Colonic mucosa (tissue), 4 donors: ENCODE results near the gene QRICH2. TPM values are rescaled to one million over a fixed set of nuclear protein-coding genes. Genes with fewer than 3 reads are reported as not detected.
"Not testable (repeated sequence)": the region's sequence is repeated elsewhere in the genome, so short reads cannot be mapped to it uniquely, and the experiment has no call there.

Experiments used
- DNase-seq: peaks from one replicate; pipeline ENCODE4 v3.0.0-alpha.2; 2020
- H3K27ac ChIP-seq: fragments of 200-600 bp; one replicate; pipeline ENCODE4 v1.8.0; 2021
- H3K27me3 ChIP-seq: fragments of 200-600 bp; one replicate; pipeline ENCODE4 v1.8.0; 2021
- H3K36me3 ChIP-seq: fragments of 200-600 bp; one replicate; pipeline ENCODE4 v1.8.0; 2021
- H3K4me1 ChIP-seq: fragments of 200-600 bp; one replicate; pipeline ENCODE4 v1.8.0; 2021; ENCODE audit warnings: mild to moderate bottlenecking
- H3K4me3 ChIP-seq: fragments of 200-600 bp; one replicate; pipeline ENCODE4 v1.8.0; 2021
- H3K9ac ChIP-seq, 2 donors: one replicate each; pipeline ENCODE4 v1.7.0; 2013; ENCODE audit warnings: control low read depth in 2 of 2, low read depth in 2 of 2, low read length in 2 of 2
- H3K9me3 ChIP-seq: fragments of 200-600 bp; one replicate; pipeline ENCODE4 v1.8.0; 2021
- CTCF ChIP-seq: fragments of 200-600 bp; IDR thresholded peaks from one replicate; pipeline ENCODE4 v1.8.0; 2022; ENCODE audit warnings: antibody characterized with exemption, mild to moderate bottlenecking
- intact Hi-C: fragments of 100-400 bp; cut with DNase I; formaldehyde crosslinking; loops from one replicate; pipeline ENCODE4 v1.14.1; 2022
- total RNA-seq, 2 donors: library from RNA; stranded (reverse); fragmentation: NEBNext Ultra II Directional in 1 of 2; extraction: Animal tissue kit (Norgen Biotek cat#: 25700) in 1 of 2; gene quantifications; one replicate each; pipeline ENCODE4 v1.2.1, GENCODE V29; 2021
- donor health status: healthy.
- donor health status: DM: no; HTN: no; CAD: no.
- donor health status: DM: no; HTN: no; CAD: no.

QRICH2 gene
- total RNA-seq, 2 donors from 2014 or later, result 1.2 to 5.7 TPM

GRCh38 chr17:76233588-76234353, 74.3 kb downstream of the QRICH2 start:
- H3K4me3 ChIP-seq, result no peak overlapping the region
- TF ChIP-seq CTCF, result no peak
- intact Hi-C loops, result no loop called here

DNA sequence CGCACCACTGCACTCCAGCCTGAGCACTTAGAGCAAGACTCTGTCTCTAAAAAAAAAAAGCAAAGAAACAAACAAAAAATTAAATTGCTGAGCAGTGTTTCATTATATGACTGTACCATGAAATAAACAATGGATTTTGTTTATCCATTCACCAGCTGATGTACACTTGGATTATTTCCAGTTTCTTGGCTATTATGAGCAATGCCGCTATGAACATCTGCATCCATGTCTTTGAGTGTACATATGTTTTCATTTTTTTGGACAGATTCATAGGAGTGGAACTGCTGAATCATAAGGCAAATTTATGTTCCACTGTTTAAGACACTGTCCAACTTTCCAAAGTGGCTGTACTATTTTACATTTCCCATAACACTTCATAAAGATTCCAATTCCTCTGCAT, 75.7 kb downstream of the QRICH2 start:
- TF ChIP-seq CTCF, result no peak
- no peaks in the 10 kb centered on the region for H3K36me3 ChIP-seq
- H3K9me3 ChIP-seq, result no peaks in the 10 kb centered on the region
- no peak for DNase-seq
- H3K9ac ChIP-seq, result no peak overlapping the region
- H3K27me3 ChIP-seq, result no peaks in the 10 kb centered on the region
- H3K4me3 ChIP-seq, result no peak overlapping the region
- H3K4me1 ChIP-seq, result no peaks in the 10 kb centered on the region
- H3K27ac ChIP-seq, result no peak overlapping the region
- intact Hi-C loops, result no loop called here

More at GRCh38 chr17:76233588-76234353, 74.3 kb downstream of the QRICH2 start:
- H3K36me3 ChIP-seq, result no peaks in the 10 kb centered on the region
- H3K9ac ChIP-seq, result no peak overlapping the region
- no peaks in the 10 kb centered on the region for H3K4me1 ChIP-seq
- no peaks in the 10 kb centered on the region for H3K9me3 ChIP-seq
- no peaks in the 10 kb centered on the region for H3K27me3 ChIP-seq
- H3K27ac ChIP-seq, result no peak overlapping the region
- no peak for DNase-seq

DNA sequence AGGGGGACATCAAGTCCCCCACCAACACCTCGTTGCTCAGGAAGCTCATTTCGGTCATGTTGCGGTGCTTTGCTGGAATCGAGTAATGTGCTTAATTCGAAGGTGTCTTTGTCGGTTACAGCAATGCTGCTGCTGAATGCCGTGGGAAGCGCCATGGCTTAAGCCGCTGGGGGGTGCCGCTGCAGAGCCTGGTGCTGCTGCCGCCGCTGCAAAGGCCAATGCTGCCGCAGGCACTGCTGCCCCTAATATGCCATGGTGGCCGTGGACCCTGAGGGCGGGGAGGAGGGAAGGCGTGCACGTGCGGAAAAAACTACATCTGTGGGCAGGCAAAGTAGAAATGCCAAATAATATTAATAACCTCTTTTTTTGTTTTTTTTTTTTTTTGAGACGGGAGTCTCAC, 81.3 kb downstream of the QRICH2 start:
- H3K9me3 ChIP-seq, DNase-seq, H3K27ac ChIP-seq, intact Hi-C loops, H3K27me3 ChIP-seq, H3K4me1 ChIP-seq, H3K4me3 ChIP-seq, H3K9ac ChIP-seq, H3K36me3 ChIP-seq: not testable (repeated sequence)

DNA sequence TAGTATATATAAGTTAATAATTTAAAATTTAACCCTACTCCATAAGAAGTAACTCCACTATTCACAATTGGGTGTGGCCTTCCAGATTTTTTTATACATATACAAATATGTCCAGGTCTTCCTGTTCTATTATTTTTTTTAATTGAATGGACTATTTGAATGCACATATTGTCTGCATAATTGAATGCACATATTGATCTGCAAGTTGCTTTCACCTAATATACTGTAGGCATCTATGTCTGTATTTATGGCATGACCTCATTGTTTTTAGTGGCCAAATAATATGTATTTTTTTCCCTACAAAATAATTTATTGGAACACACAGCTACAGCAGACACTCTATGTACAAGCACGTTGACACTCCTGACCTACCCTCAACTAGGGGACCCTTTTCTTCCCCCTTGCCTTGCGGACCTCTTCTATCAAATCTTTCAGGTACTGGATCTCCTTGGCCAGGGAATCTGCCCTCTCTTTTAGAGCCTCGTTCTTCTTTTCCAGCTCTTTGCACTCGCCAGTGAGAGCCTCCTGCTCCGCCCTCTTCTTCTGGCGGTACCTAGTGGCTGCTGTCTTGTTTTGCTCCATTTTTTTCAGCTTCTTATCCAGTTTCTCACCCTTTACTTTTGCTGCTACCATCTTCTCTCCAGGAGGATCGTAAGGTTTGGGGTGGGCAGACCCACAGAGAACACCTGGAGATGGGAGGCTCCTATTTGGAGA, 82.5 kb downstream of the QRICH2 start:
- H3K4me3 ChIP-seq, H3K4me1 ChIP-seq, H3K27me3 ChIP-seq, H3K9me3 ChIP-seq, DNase-seq, H3K27ac ChIP-seq, intact Hi-C loops, H3K9ac ChIP-seq, H3K36me3 ChIP-seq: not testable (repeated sequence)

Other genes starting within 250 kb of the QRICH2 start
- 10 to 100 TPM; 65.1 to 78.0 TPM for gene SRP68, start 235.8 kb downstream of the QRICH2 start, total RNA-seq
- gene GALR2, start 233.5 kb downstream of the QRICH2 start, total RNA-seq, result under 1 TPM; 0.19 to 0.49 TPM
- not detected for gene ZACN, start 229.1 kb downstream of the QRICH2 start, total RNA-seq
- gene EXOC7, start 204.5 kb downstream of the QRICH2 start, total RNA-seq, result 10 to 100 TPM; 88.0 to 95.0 TPM
- 1 to 10 TPM; 1.4 to 2.5 TPM for gene FOXJ1, start 167.0 kb downstream of the QRICH2 start, total RNA-seq
- 10 to 100 TPM; 23.7 to 30.2 TPM for gene RNF157, start 67.8 kb downstream of the QRICH2 start, total RNA-seq
- gene UBALD2, start 42.9 kb downstream of the QRICH2 start, total RNA-seq, result 10 to 100 TPM; 77.1 to 90.1 TPM
- gene PRPSAP1, start 45.6 kb upstream of the QRICH2 start, total RNA-seq, result 10 to 100 TPM; 60.7 to 70.0 TPM
- 1 to 10 TPM; 2.1 to 3.3 TPM for gene SPHK1, start 76.3 kb upstream of the QRICH2 start, total RNA-seq
- gene UBE2O, start 144.9 kb upstream of the QRICH2 start, total RNA-seq, result 10 to 100 TPM; 17.5 to 25.2 TPM
- gene AANAT, start 159.3 kb upstream of the QRICH2 start, total RNA-seq, result not detected
- 10 to 100 TPM; 11.6 to 23.9 TPM for gene RHBDF2, start 193.1 kb upstream of the QRICH2 start, total RNA-seq
- gene CYGB, start 229.4 kb upstream of the QRICH2 start, total RNA-seq, result 1 to 10 TPM; 4.7 to 9.9 TPM
- gene PRCD, start 231.8 kb upstream of the QRICH2 start, total RNA-seq, result 1 to 10 TPM in 1 of 2 donors, under 1 TPM in 1; 0.29 to 1.2 TPM